ENCODE results near the gene CDC20.
A peak's percentile ranks its signal among the peaks of the same experiment; 100 is the strongest.

- TF ChIP-seq, protein P1, sequence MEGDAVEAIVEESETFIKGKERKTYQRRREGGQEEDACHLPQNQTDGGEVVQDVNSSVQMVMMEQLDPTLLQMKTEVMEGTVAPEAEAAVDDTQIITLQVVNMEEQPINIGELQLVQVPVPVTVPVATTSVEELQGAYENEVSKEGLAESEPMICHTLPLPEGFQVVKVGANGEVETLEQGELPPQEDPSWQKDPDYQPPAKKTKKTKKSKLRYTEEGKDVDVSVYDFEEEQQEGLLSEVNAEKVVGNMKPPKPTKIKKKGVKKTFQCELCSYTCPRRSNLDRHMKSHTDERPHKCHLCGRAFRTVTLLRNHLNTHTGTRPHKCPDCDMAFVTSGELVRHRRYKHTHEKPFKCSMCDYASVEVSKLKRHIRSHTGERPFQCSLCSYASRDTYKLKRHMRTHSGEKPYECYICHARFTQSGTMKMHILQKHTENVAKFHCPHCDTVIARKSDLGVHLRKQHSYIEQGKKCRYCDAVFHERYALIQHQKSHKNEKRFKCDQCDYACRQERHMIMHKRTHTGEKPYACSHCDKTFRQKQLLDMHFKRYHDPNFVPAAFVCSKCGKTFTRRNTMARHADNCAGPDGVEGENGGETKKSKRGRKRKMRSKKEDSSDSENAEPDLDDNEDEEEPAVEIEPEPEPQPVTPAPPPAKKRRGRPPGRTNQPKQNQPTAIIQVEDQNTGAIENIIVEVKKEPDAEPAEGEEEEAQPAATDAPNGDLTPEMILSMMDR (IDR thresholded peaks at IDR 0.05 in 2 of 3, conservative IDR thresholded peaks at IDR 0.05 in 1 of 3; ENCODE audit: borderline replicate concordance in 1 of 3, insufficient read depth in 1 of 3, low read depth in 2 of 3, low read length in 2 of 3) = no peak
- TF ChIP-seq POLR2A (IDR thresholded peaks at IDR 0.05; ENCODE audit: borderline replicate concordance, extremely low read depth, insufficient read depth, insufficient read length) = no peak
- TF ChIP-seq EZH2phosphoT487 (IDR thresholded peaks at IDR 0.05; ENCODE audit: borderline replicate concordance) = no peak
- TF ChIP-seq SIN3A (IDR thresholded peaks at IDR 0.05; ENCODE audit: low read depth) = no peak
- TF ChIP-seq POLR2AphosphoS5 (IDR thresholded peaks at IDR 0.05; ENCODE audit: low read depth, low read length) = no peak
- TF ChIP-seq ATF3 (IDR thresholded peaks at IDR 0.05) = no peak
- peak; percentile 27 for TF ChIP-seq YY1 (IDR thresholded peaks at IDR 0.05; ENCODE audit: extremely low read depth, insufficient replicate concordance, low read depth, low read length)
- TF ChIP-seq TCF7L2 (IDR thresholded peaks at IDR 0.05; ENCODE audit: borderline replicate concordance, extremely low read depth, insufficient read depth, insufficient read length) = no peak
- TF ChIP-seq, protein P2, sequence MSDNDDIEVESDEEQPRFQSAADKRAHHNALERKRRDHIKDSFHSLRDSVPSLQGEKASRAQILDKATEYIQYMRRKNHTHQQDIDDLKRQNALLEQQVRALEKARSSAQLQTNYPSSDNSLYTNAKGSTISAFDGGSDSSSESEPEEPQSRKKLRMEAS (IDR thresholded peaks at IDR 0.05) = no peak
- no peak for TF ChIP-seq RAD21 (IDR thresholded peaks at IDR 0.05; ENCODE audit: low read depth)
- TF ChIP-seq JUND (IDR thresholded peaks at IDR 0.05) = no peak
- TF ChIP-seq REST (IDR thresholded peaks at IDR 0.05; ENCODE audit: low read depth) = no peak
- TF ChIP-seq CEBPB (IDR thresholded peaks at IDR 0.05; ENCODE audit: low read depth) = no peak
- TF ChIP-seq EZH2 (IDR thresholded peaks at IDR 0.05) = no peak
These were observed 7.8 kb downstream of the CDC20 start for GRCh38 chr1:43366601-43367025.

All from HCT116 (cell line).